NCI-H2196 treated with DMSO at 0.1 percent for 48 hours (cell line): ENCODE results near the gene TIAL1.
"Not testable (repeated sequence)": the region's sequence is repeated elsewhere in the genome, so short reads cannot be mapped to it uniquely, and the experiment has no call there.

Experiments
- DNase-seq: peaks from one replicate; lab custom pipeline; 2025; ENCODE audit not compliant: unreplicated experiment; lab: John Stamatoyannopoulos, UW

Gene TIAL1, protein sequence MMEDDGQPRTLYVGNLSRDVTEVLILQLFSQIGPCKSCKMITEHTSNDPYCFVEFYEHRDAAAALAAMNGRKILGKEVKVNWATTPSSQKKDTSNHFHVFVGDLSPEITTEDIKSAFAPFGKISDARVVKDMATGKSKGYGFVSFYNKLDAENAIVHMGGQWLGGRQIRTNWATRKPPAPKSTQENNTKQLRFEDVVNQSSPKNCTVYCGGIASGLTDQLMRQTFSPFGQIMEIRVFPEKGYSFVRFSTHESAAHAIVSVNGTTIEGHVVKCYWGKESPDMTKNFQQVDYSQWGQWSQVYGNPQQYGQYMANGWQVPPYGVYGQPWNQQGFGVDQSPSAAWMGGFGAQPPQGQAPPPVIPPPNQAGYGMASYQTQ

DNA sequence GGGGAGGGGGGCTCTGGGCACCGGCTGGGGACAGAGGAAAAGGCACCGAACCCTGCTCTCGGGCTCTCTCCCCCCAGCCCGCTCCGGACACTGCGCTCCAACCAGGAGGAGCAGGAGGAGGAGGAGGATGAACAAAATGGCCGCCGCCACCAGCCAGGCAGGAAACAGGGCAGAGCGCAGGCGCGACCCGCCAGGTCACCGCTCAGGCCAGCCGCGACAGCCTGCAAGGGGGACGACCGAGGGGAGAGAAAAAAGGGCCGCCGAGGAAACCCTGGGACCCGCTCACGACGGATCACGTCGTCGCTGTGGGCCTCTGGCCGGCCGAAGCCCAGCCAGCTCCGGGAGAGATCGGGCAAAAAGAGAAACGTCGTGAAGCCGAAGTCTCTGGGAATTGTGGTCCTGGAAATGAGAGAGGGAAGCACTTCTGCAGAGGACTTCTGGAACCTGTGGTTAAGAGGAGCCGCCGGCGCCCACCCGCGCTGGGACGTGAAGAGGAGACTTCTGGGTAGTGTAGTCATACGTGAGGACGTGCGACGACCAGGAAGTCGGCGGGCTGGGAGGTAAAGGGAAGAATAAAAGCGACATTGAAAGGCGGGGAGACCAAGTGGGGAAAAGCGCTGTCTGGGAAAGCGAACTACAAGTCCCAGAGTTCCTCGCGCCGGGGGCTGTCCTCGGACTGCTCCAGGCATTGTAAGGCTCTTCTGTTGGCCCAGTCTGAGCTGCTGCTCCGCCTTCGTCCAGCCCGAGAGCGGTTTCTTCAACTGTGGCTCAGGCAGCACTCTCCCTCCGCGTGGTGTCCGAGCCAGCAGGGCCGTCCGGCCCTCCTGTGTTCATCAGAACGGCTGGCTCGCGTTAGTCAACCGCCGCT, at the start of gene TIAL1:
TSS of gene TIAL1 (minus strand) at position 428 of the 868 bp plus-strand sequence. CDS start 499 bp downstream, outside the sequence.
- DNase-seq = peak; percentile 87

DNA sequence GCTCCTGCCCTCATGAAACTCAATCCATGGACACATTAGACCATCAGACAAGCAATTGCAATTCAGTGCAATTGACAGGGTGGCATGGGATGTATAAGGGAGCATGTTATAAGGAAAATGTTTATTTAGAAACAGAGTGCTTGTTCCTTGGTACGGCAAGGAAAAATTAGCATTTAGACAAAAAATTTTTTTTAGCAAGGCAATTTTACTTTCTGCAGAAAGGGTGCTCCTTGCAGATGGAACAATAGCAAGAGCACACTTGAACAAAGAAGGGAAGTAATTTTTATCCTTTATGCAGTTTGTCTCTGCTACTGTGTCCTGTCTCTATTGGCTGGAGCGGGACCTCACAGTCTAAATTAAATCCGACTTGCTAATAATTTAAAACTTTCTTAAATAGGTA, 48.2 kb upstream of the TIAL1 start:
- DNase-seq = no peak

DNA sequence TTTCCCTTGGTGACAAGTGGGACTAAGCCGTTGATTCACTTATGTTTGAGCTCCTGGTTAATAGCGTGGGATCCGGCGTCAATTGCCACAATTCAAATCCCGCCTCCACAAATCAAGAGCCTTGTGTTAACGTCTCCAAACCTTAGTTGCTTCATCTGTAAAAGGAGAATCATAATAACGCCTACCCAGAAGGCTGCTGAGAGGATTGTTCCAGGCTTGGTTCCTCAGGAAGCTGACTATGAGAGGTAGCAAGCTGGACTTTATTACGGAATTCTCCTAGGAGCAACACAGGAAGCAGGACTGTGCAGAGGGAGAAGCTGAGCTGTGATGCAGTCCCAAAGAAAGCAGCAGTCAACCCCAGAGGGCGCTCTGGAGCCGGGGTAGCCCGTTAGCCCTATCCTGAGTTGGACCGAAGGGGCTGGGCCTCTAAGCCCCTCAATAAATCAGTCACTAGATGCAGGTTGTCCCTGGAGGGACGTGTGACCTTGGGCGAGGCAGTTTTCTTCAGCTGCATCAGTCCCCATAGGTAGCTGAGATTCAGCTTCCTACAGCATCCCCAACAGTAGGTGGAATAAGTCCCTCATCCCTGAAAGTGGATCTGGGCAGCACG, 47.5 kb upstream of the TIAL1 start:
- DNase-seq = no peak

DNA sequence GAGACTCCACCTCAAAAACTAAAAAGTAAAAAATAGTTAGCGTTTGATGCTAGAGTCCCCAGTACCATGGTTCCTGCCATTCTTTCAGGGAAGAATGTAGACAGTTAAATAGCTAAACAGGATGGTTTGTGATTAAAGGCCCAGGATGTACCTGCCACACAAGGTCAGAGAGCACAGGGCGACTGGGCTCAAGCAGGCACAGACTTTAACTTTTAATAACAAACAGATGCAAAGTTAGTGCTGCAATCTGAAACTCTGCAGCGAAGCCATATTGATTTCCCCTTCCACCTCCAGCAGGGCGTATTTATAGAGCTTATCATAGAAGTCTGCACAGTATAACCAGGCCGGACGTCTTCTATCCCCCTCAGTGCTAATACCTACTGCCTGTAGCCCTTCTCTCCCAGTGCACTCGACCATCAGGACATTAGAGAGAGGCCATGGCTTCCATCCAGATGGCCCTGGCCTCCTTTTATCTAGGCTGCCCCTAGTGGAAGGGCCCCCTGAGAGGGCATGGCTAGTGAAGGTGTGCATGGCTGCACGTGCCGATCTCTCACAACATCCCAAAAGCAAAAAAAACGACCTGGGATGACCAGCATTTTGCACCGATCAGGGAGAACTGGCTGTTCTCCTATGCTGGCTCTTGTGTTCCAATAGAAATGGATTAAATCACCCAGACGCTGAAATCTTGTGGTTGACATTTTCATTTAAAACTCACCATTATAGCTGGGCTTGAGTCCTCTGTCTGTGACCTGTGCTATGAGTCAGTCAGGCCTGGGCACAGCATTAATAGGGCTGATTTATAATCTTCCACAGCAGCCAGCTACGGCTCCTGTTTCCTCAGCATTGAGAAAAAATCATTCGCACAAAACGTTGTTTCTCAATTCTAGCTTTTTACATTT, 46.8 kb upstream of the TIAL1 start:
- no peak for DNase-seq

DNA sequence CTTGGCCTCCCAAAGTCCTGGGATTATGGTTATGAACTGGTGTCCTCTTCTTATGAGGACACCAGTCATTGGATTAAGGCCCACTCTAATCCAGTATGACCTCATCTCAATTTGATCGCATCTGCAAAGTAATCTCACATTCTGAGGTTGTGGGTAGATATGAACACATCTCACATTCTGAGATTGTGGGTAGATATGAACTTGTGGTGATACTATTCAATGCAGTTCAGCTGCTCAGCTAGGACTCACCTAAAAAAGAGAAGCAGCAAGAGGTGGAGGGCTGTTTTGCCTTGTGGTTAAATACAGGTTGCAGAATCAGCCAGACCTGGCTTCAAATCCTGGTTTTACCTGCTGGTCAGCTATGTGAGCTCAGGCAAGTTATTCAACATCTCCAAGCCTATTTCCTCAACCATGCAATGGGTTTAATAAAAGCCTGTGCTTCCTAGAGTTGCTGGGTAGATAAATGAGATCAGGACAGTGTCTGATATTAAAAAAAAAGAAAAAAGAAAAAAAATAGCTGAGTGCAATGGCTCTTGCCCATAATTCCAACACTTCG, 45.9 kb upstream of the TIAL1 start:
- DNase-seq = no peak

DNA sequence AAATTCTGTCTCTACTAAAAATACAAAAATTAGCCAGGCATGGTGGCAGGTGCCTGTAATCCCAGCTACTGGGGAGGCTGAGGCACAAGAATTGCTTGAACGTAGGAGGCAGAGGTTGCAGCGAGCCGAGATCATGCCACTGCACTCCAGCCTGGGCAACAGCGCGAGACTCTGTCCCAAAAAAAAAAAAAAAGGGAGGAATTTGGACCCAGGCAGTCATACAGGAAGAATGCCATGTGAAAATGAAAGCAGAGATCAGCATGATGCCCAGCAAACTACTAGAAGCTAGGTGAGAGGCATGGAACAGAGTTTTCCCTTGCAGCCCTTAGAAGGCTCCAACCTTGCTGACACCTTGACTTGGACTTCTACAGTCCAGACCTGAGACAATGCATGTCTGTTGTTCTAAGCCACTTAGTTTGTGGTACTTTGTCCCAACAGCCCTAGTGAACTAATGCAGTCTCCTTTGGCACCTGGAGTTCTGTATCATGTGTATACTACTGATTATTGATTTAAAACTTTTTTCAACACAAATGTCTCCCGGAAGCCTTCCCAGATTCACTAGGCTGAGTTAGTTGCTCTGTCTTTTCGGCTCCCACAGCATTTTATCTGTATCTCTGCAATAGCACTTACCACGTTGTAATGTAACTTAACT, 44.2 kb upstream of the TIAL1 start:
- DNase-seq = no peak

DNA sequence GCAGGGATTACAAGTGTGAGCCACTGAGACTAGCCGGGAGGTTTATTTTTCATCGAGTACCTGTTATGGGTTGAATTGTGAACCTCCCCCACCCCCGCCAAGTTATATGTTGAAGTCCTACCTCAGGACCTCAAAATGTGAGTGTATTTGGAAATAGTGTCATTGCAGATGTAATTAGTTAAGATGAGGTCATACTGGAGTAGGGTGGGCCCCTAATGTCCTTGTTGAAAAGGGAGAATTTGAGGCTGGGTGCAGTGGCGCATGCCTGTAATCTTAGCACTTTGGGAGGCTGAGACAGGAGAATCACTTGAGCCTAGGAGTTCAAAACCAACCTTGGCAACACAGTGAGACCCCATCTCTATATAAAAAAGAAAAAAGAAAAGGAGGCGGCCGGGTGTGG, 43.6 kb upstream of the TIAL1 start:
- no peak for DNase-seq

DNA sequence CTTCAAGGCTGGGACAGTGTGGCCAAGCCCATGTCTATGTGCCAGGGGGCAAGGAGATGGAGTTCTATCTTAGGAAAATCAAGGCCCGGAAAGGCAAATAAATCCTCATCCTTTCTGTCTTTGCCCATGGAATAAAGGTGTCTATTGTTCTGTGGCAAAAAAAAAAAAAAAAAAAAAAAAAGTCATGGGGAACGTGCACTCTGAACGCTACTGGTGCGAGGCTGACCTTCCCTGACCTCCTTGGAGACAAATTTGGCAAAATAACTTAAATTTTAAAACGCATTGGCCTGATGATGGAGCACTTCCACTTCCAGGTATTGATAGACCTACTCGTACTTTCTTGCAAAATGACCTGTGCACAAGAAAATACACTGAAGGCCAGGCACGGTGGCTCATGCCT, 42.2 kb upstream of the TIAL1 start:
- no peak for DNase-seq

DNA sequence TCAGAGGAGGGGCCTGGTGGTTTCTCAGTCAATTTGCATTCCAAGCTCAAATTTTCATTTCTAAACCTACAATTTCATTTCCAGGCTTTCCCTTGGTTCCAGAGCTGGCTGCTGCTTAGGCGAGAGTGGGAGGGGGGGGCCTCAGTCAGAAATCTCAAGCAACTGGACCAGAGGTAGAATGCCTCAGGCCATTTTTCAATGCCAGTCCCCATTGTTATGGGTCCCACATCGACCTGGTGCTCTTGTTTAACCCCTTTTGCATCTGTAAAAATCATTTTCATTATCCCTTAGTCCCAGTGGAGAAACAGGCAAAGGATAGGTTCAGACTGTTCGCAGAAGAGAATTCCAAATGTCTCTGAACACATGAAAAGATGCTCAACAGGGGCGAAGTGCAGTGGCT, 40.9 kb upstream of the TIAL1 start:
- DNase-seq = no peak

DNA sequence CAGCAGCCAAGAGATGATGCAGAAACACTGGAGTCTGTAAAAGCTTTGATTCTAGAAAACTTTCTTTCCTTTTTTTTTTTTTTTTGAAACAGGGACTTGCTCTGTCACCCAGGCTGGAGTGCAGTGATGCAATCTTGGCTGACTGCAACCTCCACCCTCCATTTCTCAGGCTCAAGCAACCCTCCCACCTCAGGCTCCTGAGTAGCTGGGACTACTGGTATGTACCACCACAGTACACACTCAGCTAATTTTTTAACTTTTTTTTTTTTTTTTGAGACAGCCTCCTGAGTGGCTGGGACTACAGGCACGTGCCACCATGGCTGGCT, 37.4 kb upstream of the TIAL1 start:
- no peak for DNase-seq

DNA sequence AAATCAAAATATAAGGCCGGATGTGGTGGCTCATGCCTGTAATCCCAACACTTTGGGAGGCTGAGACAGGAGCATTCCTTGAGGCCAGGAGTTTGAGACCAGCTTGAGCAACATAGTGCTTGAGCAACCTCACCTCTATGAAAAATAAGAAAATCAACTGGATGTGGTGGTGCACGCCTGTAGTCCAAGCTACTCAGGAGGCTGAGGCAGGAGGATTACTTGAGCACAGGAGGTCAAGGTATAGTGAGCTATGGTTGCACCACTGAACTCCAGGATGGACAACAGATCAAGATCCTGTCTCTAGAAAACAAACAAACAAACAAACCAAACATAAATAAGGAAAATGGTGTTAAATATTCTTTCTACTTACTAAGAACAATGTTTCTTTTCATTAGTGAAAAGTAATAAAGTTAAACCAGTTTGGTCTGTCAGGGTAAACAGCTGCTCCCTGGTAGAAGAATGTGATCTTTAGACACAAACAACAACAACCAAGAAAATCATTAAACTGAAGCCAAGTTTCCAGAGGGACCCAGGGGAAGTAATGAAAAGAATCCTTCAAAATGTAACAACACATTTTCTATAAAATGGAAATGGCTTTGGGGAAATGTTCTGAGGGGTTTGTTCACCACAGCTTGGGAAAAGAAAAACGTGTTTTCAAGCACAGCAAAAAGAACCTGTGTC, 36.9 kb upstream of the TIAL1 start:
- DNase-seq = no peak

DNA sequence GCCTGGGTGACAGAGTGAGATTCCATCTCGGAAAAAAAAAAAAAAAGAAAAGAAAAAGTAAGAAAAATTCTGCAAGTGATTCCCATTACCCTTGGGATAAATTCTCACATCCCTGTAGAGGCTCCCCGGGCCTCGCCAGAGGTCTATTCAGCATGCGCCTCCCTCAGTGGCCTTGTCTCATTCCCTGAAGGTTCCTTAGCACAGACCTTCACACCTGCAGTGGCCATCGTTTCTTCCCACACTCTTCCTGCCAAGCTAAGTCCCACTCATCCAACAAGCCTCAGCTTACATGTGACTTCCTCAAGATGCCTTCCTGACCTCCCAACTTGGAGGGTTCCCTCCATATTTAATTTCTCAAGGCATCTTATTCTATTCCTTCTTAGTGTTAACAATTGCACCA, 33.5 kb upstream of the TIAL1 start:
- no peak for DNase-seq

DNA sequence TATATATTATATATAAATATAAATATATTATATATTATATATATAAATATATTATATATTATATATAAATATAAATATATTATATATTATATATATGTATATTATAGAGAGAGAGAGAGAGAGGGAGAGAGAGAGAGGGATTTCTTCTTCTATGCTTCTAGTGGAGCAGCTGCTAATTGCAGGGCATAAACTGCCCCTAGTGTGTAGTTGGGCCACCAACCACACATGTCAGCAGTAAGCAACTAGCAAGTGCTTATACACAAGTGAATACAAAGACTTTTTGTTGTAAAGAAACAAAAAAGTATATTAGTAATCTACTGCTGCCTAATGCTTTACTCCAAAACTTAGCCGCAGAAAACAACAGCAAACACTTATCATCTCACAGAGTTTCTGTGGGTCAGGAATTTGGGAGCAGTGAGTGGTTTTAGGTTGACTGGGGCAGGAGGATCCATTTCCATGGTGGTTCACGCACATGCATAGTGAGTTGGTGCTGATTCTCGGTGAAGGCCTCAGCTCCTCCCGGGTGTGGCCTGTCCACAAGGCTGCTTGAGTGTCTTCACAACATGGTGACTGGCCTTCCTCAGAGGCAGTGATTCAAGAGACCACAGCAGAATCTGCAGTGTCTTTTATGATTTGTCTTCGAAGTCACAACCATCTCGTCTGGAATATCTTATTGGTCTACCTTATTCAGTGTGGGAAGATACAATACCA, 29.0 kb upstream of the TIAL1 start:
- DNase-seq = no peak

DNA sequence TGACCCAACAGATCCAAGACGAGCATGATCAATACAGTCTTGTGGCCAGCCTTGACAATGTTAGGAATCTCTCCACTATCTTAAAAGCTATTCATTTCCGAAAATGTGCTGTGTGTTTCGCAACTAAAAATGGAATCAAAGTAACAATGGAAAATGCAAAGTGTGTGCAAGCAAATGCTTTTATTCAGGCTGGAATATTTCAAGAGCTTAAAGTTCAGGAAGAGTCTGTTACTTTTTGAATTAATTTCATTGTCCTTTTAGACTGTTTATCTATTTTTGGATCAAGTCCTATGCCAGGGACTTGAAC, 24.3 kb upstream of the TIAL1 start:
- no peak for DNase-seq

DNA sequence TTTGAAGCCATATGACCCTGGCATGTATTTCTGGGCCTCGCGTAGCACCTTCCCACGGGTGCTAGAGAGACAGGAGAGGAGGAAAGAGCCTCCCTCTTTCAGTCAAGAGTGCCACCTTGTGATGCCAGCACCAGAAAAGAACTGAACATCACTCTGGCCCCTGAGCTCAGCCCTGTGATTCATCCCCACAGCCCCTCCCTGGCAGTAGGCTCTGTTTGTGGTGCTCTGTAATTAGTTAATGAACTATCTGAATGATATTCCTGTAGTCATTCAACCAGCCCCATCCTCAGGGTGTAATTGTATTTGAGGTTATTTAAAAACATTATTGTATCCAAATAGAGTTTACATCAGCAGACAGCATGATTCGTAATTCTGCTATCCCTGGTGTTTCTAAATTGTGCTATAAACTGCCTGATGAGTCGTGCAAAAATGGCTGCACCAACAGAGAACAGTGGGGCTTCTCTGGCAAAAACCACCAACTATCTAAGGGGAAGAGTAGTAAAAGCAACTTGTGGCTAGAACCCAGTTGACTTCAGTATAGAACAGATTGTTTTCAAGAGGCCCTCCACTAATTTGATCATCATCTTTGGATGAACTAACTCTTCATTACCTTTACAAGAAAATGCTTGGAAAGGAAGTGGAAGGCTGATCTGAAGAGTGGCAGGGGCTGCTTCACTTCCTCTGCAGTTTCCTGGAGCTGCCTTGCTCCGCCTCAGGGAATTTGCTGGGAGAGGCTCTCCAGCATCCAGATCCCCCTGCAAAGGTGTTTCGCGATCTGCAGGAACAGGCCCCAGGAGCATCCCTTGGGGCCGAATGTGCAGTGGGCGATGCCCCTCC, 23.7 kb upstream of the TIAL1 start:
- no peak for DNase-seq

DNA sequence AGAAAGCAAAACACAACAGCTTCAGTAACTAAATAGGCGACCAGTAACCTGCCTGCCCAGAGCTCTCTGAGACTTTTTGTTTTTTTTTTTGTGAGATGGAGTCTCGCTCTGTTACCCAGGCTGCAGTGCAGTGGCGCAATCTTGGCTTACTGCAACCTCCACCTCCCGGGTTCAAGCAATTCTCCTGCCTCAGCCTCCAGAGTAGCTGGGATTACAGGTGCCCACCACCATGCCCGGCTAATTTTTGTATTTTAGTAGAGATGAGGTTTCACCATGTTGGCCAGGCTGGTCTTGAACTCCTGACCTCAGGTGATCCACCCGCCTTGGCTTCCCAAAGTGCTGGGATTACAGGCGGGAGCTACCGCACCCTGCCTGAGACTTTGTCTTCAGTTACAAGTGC, 23.0 kb upstream of the TIAL1 start:
- not testable (repeated sequence) for DNase-seq

DNA sequence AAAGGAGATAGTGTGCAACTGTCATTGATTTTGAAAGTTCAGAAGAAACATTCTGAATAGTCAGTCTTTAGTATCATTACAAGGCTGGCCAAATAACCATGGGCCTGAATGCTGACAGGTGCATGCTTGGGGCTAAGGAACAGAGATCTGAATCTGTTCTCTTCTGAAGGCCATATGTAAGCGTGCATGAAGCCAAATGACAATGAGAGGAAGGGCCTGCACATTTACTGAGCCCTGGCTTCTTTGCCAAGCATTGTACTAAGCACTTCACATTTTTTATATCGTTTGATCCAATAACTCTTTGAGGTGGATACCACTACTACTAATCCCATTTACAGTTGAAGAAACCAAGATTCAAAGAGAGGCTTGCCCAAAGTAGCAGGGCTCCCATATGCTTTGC, 22.5 kb upstream of the TIAL1 start:
- DNase-seq = no peak

DNA sequence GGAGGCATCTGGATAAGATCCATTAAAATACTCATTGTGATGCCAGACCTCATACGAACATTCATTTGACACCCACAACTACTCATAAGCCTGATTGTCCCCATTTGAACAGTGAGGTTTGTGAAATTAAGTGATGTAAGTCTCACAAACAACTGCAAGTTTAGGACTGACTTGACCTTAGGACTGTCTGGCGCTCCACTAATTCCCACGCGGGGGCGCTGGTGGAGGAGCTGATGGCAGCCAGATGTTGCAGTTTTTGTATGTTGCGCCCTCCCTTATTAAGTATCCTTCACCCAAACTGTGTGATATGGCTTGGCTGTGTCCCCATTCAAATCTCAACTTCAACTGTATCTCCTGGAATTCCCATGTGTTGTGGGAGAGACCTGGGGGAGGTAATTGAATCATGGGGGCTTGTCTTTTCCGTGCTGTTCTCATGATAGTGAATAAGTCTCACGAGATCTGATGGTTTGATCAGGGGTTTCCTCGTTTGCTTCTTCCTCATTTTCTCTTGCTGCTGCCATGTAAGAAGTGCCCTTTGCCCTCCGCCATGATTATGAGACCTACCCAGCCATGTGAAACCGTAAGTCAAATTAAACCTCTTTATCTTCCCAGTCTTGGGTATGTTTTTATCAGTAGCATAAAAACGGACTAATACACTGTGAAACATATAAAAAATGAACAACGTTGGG, 20.3 kb upstream of the TIAL1 start:
- no peak for DNase-seq
